Midbrain (tissue), 1 donor: ENCODE measurements around the gene PCK2.
A peak's percentile ranks its signal among the peaks of the same experiment; 100 is the strongest.

Experiments used
- DNase-seq: peaks from one replicate; lab custom pipeline; 2025; lab: John Stamatoyannopoulos, UW

PCK2 gene

DNA sequence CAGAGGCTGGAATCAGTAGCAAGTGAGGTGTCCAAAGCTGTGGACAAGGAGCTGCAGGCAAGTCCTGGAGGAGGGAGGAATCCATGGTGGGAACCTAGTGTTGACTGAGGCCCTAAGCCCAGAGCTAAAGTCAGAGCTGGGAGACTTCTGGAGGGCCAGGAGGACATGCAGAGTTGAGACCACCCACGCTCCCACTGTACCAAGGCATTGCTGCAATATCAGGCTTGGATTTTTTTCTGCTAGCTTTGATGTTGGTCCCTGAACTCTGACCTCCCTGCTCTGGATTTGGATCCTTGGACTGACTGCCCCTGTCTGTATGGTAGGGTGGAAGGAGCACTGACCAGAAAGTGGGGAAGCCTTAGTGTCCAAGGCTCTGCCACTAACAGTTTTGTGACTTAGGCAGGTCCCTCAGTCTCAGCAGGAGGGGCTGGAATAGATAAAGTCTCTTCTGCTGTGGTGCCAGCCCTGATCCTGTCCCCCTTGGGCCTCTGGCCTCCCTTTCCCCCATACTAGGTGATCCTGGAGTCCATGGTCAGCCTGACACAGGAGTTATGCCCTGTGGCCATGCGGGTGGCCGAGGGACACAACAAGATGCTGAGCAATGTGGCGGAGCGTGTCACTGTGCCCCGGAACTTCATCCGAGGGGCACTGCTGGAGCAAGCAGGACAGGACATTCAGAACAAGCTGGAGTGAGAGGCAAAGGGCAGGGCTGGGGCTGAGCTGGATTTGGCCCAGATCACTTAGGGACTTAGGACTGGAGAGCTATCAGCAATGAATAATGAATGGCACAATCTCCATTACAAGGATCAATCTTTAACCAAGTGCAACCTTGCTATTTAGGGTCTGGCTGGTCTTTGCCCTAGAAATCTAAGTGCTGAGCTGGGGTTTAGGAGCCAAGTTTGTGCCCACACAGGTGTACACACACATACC is 32.9 kb upstream of the PCK2 start:
- no peak for DNase-seq

DNA sequence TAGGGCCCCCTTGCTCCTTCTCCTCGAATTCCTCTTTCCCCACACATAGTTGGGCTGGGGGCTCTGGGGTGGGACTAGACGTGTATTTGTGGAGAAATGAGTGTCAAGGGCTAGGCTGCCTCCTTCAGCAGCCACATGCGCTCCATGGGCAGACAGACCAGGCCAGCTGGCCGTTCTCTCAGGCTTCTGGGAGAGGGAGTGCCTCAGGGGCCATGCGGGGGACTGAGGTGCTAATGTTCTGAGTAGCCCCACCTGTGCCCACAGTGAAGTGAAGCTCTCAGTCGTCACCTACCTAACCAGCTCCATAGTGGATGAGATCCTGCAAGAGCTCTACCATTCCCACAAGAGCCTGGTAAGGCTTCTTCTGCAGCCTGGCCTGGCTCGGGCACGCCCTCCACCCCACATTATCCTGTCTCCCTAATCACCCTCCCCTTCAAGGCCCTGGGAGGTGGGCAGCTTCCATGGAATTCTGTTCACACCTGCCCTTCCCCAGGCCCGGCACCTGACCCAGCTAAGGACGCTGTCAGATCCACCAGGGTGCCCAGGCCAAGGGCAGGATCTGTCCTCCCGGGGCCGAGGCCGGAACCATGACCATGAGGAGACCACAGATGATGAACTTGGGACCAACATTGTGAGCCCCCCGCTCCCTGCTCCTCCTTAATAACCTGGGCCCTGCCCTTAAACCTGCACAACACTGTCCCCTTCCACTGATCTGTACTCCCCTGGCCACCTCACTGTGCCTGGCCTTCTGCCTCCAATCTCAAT is 31.7 kb upstream of the PCK2 start:
- no peak for DNase-seq

DNA sequence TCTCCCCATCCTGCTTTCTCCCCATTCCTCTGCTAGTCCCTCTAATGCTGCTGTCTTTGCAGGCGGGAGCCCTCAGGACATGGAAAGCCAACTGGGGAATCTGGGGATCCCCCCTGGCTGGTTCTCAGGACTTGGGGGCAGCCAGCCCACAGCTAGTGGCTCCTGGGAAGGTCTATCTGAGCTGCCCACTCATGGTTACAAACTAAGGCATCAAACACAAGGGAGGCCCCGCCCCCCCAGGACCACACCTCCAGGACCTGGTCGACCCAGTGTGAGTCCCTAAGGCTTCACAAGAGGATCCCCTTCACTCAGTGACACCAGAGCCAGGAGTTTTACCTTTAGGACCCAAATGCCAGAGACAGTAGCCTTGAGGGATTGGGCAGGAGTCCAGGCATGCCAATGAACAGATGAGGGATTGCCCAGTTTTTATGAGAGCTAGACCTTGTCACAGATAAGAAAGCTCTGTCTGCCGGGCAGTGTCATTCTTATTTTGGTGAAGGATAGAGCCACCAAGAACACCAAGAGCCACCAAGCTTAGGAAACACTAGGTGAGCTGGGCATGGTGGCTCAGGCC is 30.8 kb upstream of the PCK2 start:
- no peak for DNase-seq

DNA sequence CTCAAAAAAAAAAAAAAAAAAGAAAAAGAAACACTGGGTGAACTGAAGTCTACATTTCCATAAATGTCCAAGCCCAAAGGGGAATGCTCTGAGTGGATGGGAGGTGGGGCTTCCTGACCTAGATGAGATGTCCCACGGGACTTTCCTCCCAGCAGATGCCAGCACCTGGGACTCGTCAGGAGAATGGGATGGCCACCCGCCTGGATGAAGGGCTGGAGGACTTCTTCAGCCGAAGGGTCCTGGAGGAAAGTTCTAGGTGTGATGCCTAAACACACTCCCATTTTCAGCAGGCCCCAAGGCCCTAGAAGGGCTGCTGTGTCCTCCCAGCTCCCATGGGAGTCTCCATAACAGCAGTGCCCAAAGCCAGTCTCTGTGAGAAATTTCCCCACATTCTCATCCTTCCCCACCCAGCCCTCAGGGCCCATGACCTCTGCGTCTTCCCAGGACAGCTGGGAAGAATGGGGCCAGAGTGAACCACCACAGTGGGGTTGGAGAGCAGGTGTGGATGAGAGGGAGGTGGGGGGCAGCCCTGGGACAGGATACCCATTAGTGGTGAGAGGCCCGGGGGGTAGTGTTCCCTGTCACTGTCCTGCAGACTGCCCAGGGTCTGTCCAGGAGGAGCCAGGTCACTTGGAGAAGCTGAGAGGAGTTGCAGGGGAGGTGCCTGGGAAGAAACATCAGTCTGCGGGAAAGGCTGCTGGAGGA is 29.9 kb upstream of the PCK2 start:
- no peak for DNase-seq

DNA sequence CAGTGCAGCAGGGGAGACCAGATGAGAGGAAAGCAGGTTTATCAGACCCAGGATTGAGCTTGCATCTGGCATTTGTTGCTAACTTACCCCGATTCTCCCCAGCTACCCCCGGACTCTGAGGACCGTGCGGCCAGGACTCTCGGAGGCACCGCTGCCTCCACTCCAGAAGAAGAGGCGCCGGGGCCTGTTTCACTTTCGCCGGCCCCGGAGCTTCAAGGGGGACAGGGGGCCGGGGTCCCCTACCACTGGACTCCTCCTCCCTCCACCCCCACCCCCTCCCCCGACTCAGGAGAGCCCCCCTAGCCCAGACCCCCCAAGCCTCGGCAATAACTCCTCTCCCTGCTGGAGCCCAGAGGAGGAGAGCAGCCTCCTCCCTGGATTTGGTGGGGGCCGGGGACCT is 29.3 kb upstream of the PCK2 start:
- DNase-seq, result no peak

DNA sequence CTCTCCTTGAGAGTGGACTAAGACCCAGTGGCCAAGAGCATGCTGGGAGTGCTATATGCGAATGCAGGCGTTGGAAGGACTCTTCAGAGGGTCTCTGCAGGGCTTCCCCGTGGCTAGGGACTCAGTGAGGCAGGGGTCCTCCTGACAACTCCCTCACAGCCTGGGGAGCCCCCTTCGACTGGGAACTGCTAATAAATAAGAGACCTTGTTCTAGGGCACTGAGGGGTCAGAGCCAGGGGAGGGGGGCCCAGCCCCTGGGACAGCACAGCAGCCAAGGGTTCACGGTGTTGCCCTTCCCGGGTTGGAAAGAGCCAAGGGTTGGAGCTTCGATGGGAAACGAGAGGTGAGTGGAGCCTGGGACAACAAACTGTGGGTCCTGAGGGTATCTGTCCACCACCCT is 28.7 kb upstream of the PCK2 start:
- DNase-seq, result no peak

DNA sequence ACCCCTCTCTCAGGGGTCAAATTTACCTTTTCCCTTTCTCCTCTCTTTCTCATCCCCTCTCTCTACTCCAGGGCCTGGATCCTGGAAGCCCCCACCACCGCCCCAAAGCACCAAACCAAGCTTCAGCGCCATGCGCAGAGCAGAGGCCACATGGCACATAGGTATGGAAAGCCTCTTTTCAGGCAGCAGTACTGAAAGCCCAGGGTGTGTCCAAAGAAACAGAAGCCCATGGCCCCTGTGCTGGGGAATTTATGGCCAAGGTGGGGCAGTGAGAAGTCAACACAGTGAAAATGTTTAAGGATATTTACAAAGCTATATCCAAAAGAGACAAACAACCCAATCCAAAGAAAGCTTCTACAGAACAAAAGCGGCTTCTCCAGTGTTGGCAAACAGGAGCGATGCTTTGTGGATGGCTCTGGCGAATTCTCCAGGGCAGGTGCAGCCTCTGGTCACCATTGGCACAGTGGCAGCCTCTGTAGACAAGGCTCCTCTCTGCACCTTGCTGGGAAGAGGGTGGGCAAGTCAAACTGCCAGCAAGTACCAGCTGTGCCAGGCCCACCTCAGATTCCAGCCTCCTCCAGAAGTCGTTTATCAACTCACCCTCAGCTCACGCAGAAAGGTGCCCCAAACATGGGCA is 27.5 kb upstream of the PCK2 start:
- DNase-seq, result no peak

DNA sequence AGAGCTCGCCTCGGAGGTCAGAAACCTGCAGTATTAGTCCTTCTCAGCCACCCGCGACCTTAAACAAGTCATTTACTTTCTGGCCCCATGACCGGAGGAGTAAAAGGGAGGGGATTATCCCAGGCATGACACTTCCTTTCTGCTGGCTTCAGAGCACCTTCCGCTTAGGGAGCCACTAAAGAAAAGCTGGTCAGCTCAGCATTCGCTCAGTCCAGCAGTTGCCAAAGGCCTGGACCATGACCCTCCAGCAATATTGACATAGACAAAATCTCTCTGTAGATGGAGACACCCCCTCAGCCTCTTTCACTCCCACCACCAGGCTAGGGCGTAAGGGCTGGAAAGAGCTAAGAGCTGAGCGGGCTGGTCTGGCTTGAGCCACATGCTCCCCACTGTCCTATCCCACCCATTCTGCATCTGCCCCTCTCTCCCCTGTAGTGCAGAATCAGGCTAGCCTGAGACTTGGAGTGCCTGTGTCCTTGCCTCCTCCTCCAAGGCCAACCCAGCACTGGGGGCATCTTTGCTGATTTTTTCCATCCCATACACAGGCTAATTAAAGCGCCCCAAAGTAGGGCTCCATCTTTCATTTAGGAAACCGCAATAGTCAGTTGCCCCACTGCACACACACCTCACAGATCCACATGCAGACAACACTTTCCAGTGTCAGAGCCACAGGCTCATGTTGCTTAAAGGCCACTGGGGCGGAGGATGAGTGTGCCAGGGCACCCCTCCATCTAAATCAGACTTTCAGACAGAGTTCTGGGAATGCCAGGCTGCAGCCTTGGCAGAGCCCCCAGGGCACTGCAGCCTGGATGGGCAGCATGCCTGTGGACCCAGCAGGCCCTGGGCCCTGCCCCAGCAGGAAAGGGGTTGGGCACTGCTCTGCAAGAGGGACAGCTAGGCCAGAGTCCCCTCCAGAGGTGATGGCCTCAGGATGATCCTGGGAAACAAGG is 26.7 kb upstream of the PCK2 start:
- DNase-seq, result no peak

DNA sequence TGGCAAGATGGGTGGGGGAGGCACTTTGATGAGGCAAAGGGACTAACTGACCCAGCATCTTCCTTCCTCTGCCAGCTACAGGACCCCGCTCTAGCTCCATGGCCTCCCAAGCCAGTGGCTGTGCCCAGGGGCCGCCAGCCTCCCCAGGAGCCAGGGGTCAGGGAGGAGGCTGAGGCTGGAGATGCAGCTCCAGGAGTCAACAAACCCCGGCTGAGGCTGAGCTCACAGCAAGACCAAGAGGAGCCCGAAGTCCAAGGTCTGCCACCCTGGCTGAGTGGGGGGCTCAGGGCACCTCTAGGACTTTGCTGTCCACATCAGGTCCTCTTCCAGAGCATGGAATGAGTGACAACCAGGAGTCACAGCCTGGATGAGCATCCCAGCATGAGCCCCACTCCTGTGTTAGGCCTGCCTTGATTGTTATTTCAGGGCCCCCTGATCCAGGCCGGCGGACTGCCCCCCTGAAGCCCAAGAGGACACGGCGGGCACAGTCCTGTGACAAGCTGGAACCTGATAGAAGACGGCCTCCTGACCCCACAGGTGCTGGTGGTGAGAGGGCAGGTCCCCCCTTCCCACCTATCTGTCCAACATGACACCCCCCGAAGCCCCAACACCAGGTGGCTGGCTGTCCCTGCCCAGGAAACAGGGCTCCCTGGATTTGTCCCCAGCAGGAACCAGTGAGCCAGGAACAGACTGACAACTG is 25.2 kb upstream of the PCK2 start:
- no peak for DNase-seq

DNA sequence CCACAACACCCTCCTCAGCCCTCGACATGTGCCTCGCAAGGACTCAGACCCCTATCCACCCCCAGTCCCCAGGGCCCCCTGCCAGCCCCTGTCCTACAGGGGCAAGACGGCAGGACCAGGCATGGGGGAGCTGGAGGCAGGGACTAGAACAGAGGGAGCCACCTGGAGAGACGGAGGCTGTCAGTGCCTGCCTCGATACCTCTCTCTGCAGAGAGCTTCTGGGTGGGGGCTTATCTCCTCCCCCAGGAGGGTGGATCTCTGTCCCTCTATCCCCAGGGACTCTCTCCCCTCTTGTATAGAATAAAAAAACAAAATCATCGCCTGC is 24.7 kb upstream of the PCK2 start:
- no peak for DNase-seq

DNA sequence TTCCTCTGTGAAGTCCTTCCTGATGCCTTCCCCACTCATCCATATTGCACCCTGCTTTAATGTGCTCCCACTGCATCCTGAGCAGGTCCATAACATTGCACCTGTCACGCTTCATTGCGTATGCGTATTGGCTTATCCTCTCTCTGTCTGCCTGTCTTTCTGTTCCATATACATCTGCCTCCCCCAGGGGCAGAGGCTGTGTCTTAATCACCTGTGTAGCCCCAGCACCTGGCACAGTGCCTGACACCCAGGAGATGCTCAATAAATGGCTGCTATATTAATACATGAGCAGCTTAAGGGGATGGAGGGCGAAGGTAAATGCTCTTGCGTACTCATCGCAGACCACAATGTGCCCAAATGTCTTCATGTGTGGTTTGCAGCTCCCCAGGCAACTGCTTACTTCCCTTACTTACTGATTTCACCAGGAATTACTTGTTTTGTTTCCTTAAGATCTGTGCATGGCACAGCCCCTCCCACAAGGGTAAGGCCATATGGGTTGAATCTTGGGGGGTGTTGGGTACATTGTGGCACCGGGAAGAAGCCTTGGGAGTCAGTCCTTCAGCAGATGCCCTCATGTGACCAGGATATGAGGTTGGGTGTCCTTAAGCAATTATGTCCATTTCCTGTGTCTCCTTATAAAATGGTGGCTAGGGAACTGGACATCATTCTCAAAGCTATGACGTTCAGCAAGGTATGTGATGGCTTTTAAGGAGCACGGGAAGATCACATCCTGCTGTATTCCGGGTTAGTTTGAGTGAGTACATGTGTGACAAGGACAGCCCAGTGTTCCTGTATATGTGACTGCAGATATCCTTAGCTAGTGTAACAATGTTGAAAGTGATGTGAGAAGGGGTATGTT is 23.6 kb upstream of the PCK2 start:
- no peak for DNase-seq

DNA sequence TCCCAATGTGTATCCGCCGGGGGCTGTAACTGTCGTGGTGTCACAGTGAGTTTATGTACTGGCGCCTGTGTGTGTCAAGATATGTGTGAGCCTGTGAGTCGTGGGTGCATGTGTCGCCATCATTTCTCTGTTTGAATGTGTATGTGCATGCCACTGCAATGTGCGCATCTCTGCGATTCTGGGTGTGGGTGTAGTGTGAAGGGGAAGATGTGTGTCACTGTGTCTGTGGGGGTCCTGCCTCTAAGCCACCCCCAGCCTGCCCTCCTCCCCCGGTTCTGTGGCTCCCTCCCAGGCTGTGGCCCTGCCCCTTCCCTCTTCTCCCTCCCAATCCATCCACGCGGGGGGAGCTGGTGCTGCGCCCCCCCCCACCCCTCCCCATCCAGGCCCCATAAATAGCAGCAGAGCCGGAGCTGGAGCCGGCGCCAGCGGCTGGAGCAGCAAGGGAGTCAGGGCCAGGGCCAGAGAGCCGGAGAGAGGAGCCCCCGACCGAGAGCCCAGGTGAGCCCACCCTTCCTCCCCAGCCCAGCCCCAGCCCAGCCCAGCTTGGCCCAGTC is 22.9 kb upstream of the PCK2 start, which contains the start of gene CPNE6:
CPNE6 (plus strand) TSS at position 419 of the 554 bp plus-strand sequence. CDS start 1,375 bp downstream, outside the sequence.
- peak; percentile 24 for DNase-seq

DNA sequence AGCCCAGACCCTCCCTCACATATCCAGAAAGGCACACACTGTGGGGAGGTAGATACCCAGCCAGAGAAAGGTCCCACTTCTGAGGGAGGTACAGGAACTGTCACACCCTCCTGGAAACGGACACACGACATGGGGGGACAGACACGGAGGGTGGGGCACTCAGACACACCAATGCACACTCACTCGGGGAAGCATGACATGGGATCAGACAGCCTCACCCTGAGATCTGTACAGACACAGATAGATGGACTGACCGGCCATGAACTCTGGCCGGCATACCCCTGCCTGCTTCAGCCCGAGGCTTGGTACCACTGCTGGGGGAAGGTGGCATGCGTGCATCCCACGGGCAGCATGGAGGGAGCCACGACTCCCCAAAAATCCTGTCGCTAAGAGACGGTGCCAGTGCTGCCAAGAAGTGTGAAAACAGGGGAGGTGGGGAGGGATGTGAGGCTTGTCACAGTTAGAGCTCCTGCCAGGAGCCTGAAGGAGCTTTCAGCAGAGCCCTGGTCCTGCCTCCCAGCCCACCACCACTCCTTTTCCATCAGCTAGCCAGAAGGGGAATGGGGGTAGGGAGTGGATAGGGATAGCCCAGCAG is 22.2 kb upstream of the PCK2 start:
- no peak for DNase-seq

DNA sequence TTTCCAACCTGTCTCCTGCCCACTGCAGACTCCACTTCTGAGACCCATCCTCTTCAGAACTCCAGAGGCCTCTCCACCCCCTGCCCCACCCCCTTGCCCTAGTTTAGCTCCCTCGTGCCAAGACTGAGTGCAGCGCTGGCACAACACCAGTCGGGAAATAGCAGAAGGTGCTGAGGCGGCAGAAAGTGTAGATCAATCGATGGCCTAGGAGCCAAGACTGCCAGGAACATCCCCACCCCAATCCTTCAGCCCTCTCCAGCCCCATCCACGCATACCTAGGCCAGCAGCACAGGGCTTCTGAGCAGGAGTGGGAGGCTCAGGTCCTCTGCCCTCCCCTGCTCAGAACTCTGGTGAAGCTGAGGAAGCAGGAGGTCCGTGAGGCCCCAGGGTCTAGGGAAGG is 21.7 kb upstream of the PCK2 start:
- peak; percentile 16 for DNase-seq

DNA sequence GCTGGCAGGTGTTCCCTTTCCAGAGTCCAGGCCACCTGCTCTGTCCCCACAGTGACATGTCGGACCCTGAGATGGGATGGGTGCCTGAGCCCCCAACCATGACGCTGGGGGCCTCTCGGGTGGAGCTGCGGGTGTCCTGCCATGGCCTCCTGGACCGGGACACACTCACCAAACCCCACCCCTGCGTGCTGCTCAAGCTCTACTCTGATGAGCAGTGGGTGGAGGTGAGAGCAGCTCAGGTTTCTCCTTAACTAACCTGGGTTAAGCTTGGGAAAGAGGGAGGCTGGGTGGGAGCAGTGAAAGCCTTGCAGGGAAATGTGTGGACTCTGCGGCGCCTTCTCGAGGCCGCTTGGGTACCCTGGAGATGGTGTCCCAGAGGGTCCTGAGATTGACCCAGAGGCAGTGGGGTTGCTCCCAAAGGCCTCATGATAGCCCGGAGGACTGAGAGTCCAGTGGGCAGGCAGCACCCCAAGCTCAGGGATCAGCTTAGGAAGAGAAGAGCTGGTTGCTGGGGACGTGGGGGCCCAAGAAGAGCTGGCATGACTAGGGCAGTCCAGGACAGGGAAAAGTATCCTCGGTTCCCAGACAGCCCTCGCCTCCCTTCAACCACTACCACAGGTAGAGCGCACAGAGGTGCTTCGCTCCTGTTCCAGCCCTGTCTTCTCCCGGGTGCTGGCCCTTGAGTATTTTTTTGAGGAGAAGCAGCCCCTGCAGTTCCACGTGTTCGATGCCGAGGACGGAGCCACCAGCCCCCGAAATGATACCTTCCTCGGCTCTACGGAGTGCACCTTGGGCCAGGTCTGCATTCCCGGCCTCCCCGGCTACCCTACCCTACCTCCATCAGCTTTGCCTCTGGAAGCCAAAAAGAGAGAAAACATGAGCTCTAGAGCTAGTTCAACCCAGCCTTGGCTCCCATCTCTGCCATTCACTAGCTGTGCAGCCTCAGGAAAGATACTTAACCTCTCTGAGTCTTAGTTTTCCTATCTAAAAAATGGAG is 20.9 kb upstream of the PCK2 start:
- no peak for DNase-seq

DNA sequence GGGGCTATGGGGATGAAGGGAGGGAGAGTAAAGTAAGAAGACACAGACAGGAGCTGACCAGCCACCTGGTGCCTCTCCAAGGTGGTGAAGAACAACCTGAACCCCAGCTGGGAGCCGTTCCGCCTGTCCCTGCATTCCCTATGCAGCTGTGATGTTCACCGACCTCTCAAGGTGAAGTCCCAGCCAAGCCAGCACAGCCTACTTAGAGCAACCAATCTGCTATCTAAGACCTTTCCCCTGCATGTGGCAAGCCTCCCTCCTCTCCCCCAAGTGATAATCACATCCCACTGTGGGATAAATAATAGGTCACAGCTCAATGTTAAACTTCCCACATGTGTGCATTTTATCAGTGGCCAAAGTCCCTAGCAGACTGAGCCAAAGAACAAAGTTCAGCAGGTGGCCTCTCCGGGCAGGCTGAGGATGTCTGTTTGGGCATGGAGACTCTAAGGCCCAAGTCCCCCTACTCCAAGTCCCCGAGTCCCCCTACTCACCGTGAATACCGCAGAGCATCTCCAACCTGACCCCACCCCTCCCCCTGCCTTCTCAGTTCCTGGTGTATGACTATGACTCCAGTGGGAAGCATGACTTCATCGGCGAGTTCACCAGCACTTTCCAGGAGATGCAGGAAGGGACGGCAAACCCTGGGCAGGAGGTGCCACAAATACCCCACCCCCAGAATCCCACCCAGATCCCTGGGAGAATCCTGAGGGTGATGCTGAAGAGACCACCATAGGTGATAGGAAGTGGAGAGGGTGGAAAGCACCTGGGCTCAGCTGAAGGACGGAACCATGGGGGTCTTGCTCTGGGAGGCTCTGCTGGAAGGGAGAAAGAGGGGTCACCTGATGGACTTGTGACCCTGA is 19.3 kb upstream of the PCK2 start:
- no peak for DNase-seq
